ENCODE data around the gene POLE.

DNA sequence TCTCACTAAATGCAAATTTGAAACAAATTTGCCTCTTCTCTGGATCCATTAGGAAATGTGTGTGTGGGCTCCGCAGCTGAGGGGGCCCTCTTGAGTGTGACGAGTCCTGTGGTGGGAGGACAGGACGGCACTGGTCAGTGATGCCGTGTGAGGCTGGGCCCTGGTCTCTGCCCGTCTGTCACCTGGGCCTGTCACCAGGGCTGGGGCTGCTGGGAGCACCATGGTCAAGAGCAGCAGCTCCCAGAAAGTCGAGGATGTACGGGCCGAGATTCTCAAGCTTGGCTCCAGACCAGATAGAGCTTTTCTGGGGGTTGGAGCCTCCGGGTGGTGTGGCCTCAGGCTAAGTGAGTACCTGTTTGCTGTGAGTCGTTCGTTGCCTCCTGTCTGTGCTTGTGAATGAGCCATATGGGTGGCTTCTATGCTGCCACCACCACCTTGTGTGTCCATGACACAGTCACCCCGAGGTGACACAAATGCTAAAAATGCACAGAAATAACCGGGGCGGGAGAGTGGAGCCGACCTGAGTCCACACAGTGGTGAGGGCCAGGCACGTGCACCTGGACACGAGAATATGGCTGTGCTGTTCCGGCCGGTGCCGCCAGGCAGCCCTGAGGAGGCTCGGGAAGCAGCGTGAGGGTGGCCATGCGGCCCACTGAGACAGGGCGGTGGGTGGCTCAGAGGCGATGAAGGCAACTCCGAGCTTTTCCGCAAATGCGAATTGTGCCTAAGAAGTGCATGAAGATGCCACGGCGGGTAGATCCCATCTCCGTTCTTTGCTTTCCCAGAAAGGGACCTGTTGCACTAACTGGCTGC, 32.2 kb upstream of the POLE start:
- TF ChIP-seq TARDBP (IDR thresholded peaks at IDR 0.05) (no peak), SUZ12 (IDR thresholded peaks at IDR 0.05) (no peak), L3MBTL2 (conservative IDR thresholded peaks at IDR 0.05) (no peak), SP1 (IDR thresholded peaks at IDR 0.05) (no peak)

Data from HEK293T (cell line).